ENCODE results near the gene DRAP1.
"Not testable (repeated sequence)": the region's sequence is repeated elsewhere in the genome, so short reads cannot be mapped to it uniquely, and the experiment has no call there.

The DRAP1 gene

DNA sequence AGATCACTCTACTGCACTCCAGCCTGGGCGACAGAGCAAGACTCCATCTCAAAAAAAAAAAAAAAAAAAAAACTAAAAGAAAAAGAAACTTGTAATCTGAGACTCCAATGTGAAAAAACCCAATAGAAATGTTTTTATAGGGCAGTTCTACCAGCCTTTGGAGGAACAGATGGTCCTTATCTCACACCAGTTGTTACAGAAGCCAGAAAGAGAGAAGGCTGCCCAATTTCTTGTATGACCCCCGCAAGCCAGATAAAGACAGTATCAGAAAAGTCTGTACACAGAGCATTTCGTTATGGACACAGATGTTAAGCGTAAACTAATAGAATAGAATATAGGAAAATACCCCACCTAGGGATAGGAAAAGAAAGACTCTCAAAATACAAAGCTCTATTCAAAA lies 14.8 kb downstream of the DRAP1 start:
- DNase-seq, result no peak

DNA sequence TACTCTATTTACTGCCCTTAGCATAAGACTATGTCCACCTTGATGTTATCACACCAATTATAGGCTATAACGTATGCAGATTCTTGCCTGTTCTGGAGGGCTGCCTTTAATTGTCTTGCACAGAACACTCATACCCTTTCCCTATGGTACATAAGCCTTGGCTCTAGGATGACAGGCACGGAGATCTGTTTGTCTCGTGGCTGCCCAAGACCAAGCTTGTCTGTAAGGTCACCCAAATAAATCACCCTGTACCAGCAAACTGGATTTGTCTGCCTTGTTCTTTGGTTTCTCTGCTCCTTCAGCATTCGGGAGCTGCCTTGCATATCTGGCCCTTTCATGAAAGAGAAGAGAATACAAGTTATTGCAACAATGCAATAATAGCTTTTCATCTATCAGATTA lies 18.5 kb downstream of the DRAP1 start:
- DNase-seq, result no peak

DNA sequence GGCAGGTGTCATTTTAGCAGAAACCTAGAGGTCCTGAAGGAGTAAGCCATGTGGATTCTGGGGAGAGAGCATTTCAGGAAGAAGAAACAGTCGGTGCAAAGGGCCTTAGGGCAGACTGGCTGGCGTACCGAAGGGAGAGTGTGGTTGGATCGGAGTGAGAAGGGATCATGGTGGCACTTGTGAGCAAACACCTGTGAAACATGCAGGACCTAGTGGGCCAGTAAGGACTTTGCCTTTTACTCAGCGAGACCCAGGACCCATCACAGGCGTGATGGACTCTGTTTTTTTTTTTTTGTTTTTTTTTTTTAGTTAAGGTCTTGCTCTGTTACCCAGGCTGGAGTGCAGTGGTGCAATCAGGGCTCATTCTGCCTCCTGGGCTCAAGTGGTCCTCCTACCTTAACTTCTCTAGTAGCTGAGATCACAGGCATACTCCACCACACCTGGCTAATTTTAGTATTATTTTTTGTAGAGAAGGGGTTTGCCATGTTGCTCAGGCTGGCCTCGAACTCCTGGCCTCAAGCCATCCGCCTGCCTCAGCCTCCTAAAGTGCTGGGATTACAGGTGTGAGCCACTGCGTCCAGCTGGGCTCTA lies 22.6 kb downstream of the DRAP1 start:
- no peak for DNase-seq

DNA sequence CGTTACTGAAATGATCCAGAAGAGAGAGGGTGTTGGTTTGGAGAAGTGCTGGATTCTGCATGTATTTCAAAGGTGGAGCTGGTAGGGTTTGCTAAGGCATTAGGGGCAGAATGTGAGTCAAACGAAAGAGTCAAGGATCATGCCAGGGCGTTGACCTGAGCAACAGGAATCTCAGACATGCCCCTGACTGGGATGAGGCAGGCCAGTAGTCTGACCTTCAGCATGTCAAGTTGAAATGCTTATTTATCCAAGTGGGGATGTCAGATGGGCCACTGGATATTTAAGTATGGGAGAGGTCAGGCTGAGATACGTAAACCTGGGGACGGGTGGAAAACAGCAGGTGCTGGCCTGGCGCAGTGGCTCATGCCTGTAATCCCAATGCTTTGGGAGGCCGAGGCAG lies 23.3 kb downstream of the DRAP1 start:
- no peak for DNase-seq

DNA sequence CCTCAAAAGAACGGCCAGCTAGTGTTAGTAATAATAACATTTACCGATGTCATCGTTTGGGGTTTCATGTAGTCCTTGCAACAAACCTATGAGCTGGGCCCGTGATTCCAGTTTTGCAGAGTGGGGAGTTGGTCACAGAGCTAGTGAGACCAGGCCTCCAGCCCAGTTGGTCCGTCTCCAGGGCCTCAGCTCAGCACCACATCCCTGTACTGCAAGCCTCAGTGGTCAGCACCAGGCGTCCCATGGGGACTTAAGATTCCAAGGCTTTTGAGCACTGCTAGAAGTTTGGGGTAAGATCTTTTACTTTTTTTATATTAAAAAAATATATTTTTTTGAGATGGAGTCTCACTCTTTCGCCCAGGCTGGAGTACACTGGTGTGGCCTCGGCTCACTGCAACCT lies 25.0 kb downstream of the DRAP1 start:
- no peak for DNase-seq

DNA sequence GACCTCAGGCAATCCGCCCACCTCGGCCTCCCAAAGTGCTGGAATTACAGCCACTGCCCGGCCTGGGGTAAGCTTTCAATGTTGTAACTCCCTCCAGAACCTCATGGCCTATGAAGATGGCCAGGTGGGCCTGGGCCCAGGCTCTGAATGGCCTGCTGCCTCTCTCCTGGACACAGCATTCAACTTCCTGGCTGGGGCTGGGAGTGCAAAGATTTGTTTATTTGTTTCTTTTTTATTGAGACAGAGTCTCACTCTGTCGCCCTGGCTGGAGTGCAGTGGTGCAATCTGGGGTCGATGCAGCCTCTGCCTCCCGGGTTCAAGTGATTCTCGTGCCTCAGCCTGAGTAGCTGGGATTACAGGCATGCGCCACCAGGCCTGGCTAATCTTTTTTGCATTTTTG lies 25.5 kb downstream of the DRAP1 start:
- DNase-seq, result no peak

DNA sequence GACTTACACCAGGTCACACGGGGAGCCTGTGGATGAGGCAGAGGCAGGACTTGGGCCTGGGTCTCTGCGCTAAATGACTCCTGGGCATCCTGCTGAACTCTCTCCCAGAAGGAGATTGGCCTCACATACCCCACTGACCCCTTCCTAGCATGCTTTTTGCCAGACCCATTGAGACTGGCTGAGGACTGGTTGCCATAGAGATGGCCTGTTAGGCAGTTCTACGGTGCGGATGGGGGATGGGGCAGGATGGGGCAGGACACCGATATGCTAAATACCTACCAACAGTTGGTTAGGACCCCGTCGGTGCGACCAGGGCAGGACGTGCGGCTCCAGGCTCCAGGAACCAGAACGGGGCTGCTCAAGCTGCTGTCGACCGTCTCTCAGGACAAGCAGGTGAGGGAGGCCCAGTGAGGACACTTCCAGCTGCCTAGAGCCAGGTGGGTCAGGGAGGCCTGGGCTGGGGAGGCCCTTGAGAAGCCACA lies 26.2 kb downstream of the DRAP1 start, which contains the start of gene TSGA10IP:
TSGA10IP (plus strand) TSS at position 51 of the 482 bp plus-strand sequence; CDS start at position 247, 196 bp downstream.
- DNase-seq, result no peak

DNA sequence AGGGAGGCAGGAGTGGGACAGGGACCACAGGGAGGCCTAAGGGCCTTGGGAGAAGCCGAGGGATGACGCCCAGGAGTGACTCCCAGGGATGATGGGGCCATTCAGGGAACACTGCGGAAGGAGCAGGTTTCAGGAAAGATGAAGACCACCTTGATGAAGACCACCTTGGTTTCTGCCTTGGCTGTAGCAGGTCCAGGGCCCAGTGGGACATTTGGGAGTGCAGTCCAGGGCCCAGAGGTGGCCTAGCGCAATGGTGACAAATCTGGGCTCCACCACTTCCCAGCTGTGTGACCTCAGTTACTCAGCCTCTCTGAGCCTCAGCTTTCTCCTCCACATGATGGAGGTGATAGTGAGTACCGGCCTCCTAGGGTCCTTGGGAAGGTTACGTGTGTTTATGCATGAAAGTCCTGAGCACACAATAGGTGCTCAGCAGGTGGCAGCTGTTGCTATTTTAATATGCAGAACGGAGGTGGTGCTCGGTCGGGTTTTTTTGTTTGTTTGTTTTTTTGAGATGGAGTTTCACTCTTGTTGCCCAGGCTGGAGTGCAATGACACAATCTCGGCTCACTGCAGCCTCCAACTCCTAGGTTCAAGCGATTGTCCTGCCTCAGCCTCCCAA lies 26.8 kb downstream of the DRAP1 start:
- DNase-seq, result no peak

DNA sequence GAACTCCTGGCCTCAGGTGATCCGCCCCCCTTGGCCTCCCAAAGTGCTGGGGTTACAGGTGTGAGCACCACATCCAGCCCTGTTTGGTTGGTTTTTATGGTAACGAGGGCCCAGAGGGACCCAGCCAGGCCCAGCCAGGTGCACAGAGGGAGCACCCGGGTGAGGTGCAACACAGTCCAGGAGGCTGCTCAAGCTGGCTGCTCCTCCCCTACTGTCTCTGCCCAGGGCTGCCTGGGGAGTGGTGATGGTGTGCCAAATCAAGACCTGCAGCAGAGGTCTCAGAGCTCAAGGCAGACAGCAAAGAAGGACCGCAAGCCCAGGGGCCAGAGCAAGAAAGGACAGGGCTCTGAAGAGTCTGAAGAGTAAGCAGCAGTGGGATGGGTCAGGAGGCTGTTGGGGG lies 27.4 kb downstream of the DRAP1 start:
- DNase-seq, result no peak

DNA sequence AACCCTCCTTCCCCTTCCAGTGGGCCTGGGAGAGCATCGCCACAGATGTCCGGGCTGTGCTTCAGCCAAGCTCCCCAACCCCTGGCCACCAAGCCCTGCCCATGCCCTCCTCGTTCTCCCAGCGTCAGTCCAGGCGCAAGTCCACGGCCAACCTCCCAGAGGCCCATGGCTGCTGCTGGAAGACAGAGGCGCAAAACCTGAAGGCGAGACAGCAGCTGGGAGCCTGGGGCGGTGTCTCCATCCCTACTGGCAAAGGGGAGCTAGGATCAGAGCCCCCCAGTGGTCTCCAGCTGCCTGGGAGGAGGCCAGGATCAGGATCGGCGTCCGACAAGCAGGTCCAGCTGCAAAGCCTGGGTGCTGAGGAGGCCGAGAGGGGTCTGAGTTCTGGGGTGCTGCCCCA lies 27.9 kb downstream of the DRAP1 start:
- no peak for DNase-seq

DNA sequence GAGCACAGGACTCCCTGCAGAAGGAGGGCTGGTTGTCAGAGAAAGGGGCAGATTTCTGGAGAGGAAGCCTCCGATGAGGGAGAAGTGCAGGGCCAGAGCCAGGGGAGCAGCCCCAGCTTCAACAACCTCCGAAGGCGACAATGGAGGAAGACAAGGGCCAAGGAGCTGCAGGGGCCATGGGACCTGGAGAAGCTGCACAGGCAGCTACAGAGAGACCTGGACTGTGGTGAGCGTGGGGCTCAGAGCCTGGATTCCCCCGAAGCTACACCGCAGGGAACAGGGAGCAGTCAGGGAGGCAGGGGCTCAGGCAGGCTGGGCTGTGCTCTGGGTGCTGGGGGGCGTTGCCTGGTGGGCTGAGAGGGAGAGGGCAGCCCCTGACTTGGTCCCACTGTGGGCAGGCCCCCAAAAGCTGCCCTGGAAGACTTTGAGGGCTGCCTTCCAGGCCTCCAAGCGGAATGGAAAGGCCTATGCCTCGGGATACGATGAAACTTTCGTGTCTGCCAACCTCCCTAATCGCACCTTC lies 28.4 kb downstream of the DRAP1 start:
- DNase-seq, result no peak

DNA sequence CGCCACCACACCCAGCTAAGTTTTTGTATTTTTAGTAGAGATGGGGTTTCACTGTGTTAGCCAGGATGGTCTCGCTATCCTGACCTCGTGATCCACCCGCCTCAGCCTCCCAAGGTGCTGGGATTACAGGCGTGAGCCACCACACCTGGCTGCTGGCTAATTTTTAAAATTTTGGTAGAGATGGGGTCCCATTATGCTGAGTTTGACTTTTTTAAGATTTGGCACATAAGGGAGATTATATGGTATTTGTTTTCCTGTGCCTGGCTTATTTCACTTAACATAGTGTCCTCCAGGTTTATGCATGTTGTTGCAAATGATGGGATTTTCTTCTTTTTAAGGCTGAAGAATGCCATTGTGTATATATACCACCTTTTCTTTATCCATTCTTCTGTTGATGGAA lies 31.5 kb downstream of the DRAP1 start:
- DNase-seq, result not testable (repeated sequence)

DNA sequence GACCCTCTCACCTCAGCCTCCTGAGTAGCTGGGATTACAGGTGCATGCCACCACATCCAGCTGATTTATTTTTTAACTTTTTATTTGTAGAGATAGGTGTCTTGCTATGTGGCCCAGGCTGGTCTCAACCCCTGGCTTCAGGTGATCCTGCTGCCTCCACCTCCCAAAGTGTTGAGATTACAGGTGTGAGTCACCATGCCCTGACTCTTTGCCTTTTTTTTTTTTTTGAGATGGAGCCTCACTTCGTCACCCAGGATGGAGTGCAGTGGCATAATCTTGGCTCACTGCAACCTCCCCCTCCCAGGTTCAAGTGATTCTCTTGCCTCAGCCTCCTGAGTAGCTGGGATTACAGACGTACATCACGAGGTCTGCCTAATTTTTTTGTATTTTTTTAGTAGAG lies 32.4 kb downstream of the DRAP1 start:
- DNase-seq, result not testable (repeated sequence)

DNA sequence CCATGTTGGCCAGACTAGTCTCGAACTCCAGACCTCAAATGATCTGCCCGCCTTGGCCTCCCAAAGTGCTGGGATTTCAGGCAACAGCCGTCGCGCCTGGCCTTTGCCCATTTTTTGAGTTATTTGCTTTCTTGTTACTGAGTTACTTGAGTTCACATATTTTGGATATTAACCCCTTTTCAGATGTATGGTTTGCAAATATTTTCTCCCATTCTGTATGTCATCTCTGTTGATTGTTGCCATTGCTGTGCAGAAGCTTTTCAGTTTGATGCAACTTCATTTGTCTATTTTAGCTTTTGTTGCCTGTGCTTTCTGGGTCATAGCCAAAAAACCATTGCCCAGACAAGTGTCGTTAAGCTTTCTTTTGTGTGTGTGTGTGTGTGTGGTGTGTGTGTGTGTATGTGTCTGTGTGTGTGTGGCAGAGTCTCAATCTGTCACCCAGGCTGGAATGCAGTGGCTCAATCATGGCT lies 32.9 kb downstream of the DRAP1 start:
- DNase-seq, result no peak

DNA sequence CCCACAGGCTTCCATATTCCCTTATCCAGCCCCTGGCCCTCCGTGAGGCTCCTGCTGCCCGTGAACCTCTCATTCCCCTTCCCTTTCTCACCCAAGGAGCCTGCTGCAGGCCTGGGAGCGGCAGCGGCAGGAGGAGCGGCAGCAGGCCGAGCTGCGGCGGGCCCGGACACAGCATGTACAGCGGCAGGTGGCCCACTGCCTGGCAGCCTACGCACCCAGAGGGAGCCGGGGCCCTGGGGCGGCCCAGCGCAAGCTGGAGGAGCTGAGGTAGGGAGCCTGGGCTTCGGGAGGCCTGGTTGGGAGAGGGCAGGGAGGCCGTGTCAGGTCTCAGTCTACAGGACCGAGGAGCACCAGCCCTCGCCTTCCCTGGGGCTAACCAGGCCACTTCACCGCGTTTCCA lies 34.2 kb downstream of the DRAP1 start:
- DNase-seq, result no peak

DNA sequence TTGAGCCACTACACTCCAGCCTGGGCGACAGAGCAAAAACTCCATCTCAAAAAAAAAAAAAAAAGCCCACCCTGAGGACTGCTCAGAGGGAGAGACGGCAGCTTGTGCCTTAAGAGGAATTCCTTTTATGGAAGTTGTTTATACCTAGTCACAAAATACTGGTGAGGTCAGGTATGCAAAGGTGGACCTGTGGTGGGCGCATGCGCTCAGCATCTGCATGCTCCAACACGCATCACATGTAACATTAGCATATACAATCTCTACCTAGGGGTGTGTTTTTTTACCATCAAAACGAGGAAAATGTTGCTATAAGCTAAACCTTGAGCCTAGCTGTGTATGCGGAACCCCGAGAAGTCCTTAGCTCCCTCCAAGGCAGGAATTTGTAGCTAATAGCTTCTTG lies 35.5 kb downstream of the DRAP1 start:
- no peak for DNase-seq

DNA sequence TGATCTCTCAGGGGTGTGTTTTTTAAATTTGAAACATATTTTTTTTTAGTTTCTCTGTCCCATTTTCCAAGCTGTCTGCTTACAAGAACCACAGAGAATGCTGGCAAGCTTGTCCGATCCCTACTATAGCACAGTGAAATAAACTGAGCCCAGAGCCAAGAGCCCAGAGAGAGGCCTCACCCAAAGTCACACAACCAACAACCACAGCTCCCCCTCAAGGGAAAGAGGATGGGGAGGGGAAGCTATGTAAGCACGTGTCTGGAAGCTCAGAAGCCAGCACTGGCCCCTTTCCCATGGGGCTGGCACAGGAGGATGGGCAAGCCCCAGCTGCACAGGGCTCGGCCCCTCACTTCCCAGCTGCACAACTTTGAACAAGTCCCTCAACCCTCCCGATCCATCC lies 39.1 kb downstream of the DRAP1 start:
- DNase-seq, result no peak

DNA sequence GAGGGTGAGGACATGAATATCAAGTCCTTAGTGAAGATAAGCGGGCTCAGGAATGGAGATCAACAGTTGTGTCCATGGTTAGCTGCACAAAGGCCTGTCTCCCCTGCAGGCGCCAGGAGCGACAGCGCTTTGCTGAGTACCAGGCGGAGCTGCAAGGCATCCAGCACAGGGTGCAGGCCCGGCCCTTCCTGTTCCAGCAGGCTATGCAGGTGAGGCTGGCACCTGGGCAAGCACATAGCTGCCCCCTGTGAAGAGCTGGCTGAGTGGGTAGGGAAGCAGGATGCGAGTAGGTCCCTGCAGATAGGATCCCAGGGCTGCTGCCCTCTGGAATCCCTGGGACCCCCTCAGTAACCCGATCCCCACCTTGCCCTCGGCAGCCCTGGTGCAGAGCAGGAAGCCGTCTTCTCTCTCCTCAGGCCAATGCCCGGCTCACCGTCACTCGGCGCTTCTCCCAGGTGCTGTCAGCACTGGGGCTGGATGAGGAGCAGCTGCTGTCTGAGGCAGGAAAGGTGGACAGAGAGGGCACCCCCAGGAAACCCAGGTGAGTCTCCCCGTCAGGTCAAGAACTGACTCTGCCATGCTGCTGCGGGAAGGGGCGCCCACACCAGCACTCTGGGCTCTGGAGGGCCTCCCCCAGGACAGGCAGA lies 39.7 kb downstream of the DRAP1 start:
- no peak for DNase-seq

DNA sequence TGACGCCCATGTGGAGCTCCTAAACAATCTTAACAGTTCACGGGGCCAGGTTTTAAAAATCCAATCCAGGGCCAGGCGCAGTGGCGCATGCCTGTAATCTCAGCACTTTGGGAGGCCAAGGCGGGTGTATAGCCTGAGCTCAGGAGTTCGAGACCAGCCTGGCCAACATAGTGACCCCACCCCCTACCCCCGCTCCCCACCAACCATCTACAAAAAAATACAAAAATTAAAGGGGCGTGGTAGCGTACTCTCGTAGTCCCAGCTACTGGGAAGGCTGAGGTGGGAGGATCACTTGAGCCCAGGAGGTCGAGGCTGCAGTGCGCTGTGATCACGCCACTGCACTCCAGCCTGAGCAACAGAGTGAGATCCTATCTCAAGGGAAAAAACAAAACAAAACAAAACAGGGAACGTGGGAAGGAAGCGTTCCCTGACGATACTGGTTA lies 41.6 kb downstream of the DRAP1 start:
- no peak for DNase-seq

DNA sequence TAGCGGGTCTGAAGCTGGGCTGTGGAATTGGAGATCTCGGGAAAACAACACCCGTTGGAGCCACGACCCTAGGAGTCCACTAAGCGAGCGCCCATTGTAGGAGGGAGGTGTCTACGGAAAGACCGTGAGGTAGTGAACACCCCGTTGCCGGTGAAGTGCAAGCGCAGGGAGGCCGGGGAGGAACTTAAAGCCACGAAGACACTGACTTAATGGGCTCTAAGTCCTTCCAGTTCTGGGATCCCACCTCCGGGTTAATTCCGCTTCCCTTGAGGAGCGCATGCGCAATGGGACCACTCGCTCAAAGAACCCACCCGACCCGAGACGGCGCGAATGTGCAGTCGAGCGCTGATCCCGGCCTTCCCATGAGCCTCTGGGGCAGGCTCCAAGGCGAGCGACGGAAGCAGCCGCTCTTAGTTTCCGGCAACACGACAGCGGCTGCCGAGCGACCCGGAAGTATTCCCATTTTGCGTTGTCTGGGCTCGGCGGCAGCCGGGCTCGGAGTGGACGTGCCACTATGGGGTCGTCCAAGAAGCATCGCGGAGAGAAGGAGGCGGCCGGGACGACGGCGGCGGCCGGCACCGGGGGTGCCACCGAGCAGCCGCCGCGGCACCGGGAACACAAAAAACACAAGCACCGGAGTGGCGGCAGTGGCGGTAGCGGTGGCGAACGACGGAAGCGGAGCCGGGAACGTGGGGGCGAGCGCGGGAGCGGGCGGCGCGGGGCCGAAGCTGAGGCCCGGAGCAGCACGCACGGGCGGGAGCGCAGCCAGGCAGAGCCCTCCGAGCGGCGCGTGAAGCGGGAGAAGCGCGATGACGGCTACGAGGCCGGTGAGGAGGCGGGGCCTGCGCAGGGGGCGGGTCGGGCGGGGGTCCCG lies 42.3 kb downstream of the DRAP1 start, which contains the start of gene SART1:
SART1 (plus strand) TSS at position 468 of the 874 bp plus-strand sequence; CDS start at position 515, 47 bp downstream.
- peak; percentile 98 for DNase-seq

DNA sequence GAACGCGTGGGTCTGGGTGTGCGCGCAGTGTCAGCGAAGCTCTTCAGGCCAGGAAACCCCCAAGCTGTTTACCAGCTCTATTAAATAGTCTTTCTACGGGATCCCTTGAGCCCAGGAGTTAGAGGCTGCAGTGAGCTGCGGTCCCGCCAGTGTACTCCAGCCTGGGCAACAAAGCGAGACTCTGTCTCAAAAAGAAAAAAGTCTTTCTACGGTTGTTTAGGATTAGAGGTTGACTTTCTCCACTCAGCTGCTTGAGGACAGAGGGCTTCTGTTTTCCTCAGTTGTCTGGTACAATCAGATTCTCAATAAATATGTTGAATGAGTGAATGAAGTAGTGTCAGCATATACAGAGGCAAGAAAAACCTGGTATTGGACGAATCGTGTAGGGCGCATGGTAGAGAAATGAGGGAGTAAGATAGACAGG lies 42.9 kb downstream of the DRAP1 start:
- DNase-seq, result no peak

DNA sequence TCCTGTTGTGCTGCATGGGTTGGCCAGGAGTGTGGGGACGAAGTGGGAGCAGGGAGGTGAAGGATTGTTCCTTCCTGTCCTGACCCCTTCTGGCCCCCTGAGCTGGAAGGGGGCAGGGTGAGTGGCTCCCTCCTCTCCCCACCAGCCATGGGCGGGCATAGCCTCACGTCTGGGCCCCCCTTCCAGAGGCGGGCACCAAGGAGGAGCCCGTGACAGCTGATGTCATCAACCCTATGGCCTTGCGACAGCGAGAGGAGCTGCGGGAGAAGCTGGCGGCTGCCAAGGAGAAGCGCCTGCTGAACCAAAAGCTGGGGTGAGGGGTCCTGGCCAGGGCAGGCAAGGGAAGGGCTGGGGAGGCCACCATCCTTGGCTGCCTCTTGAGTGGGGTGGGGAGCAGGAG lies 45.7 kb downstream of the DRAP1 start:
- DNase-seq, result no peak
